ENCODE measurements around the gene CST3. TPM values are rescaled to one million over a fixed set of nuclear protein-coding genes. Genes with fewer than 3 reads are reported as not detected.

The CST3 gene
- total and polyA plus RNA-seq, 10 of the 15 experiments (the other 5 are each of a cell fraction or from before 2014, with no cell fraction given): 11.8 to 127 (median 57.8) TPM

GRCh38 chr20:23637282-23638221, at the start of gene CST3 (continued):
- 0 out of 2 replicates have a peak, but pooled peaks have one; percentile 27 for TF ChIP-seq NKRF (conservative IDR thresholded peaks at IDR 0.05)
- no peak for TF ChIP-seq JUND (IDR thresholded peaks at IDR 0.05; ENCODE audit: low read depth, low read length)
- peak; percentile 53; the same call in 1 of the 2 replicates for TF ChIP-seq POLR2AphosphoS5 (IDR thresholded peaks at IDR 0.05; ENCODE audit: low read length)
- TF ChIP-seq E2F4 (IDR thresholded peaks at IDR 0.05; ENCODE audit: low read depth, low read length): no peak

- no TSS peak for BruUV-seq (replicated peaks)
- no peak overlapping the region for H3K27ac ChIP-seq (ENCODE audit: control insufficient read depth, insufficient read depth)
- no peak overlapping the region for H3K4me2 ChIP-seq (ENCODE audit: control insufficient read depth, insufficient read depth)
- in situ Hi-C loops (cut with MboI): no loop called here
- no peak overlapping the region for H3K4me3 ChIP-seq
- POLR2A ChIA-PET: no interaction called here
- no peak for FAIRE-seq
- SMC1A ChIA-PET (ENCODE audit: uncharacterized antibody, unreplicated experiment): no interaction called here
- CTCF ChIA-PET: no interaction called here
- no peaks in the 10 kb centered on the region for H3K79me2 ChIP-seq (ENCODE audit: control insufficient read depth, insufficient read depth, low read length)
- WGBS (ENCODE audit: insufficient coverage, insufficient replicate concordance, low lambda C conversion rate, missing lambda C conversion rate): 40% methylated on average over 4 of the region's 4 CpGs
- H4K20me1 ChIP-seq (ENCODE audit: control insufficient read depth, insufficient read depth): no peaks in the 10 kb centered on the region
- no peaks in the 10 kb centered on the region for H3K9me3 ChIP-seq (replicated peaks; ENCODE audit: control insufficient read depth, insufficient read depth, low read length)
- RAD21 ChIA-PET (ENCODE audit: unreplicated experiment): no interaction called here
- no peaks in the 10 kb centered on the region for H3K27me3 ChIP-seq (replicated peaks in 1 of 2; ENCODE audit: control insufficient read depth in 2 of 2, insufficient read depth in 2 of 2, low read length in 1 of 2)
- intact Hi-C loops (cut with micrococcal nuclease; ENCODE audit: unreplicated experiment): no loop called here
- ATAC-seq: no peak
- no peak overlapping the region for H2AFZ ChIP-seq (ENCODE audit: control insufficient read depth, low read depth, low read length)
- no peaks in the 10 kb centered on the region for H3K36me3 ChIP-seq (ENCODE audit: control insufficient read depth in 2 of 2, insufficient read depth in 2 of 2, low read length in 1 of 2)
- no peaks in the 10 kb centered on the region for H3K4me1 ChIP-seq (ENCODE audit: control insufficient read depth, insufficient read depth, low read length)
- no peak for DNase-seq (ENCODE audit: low read depth, low spot score)
- H3K9ac ChIP-seq (ENCODE audit: control insufficient read depth, insufficient read depth, low read length): no peak overlapping the region
- no peak for TF ChIP-seq MAX (IDR thresholded peaks at IDR 0.05; ENCODE audit: low read depth, low read length)
- no peak for TF ChIP-seq ELK1 (IDR thresholded peaks at IDR 0.05; ENCODE audit: low read depth, low read length)
- TF ChIP-seq SKIL (IDR thresholded peaks at IDR 0.05; ENCODE audit: low read depth, poor library complexity, severe bottlenecking): no peak
- TF ChIP-seq RCOR1 (conservative IDR thresholded peaks at IDR 0.05; ENCODE audit: low read depth, low read length): no peak
- TF ChIP-seq BCL11A (IDR thresholded peaks at IDR 0.05; ENCODE audit: low read depth, low read length): no peak
- TF ChIP-seq MLLT1 (IDR thresholded peaks at IDR 0.05): no peak
- no peak for TF ChIP-seq MXI1 (IDR thresholded peaks at IDR 0.05; ENCODE audit: low read depth, low read length)
Measured at GRCh38 chr20:23686046-23686750, 48.4 kb upstream of the CST3 start.

All from GM12878 (cell line).